Kidney (tissue), 14 donors: Measurements from ENCODE around the gene TAGLN. TPM values are rescaled to one million over a fixed set of nuclear protein-coding genes. Genes with fewer than 3 reads are reported as not detected.
"Not testable (repeated sequence)": the region's sequence is repeated elsewhere in the genome, so short reads cannot be mapped to it uniquely, and the experiment has no call there.

Source experiments
- DNase-seq, 5 donors: peaks; one replicate each; pipeline ENCODE4 v3.0.0-alpha.2; 2013 to 2020
- FAIRE-seq: peaks from 2 replicates; lab custom pipeline; 2012; peaks lifted over from hg19 to GRCh38; lab: Jason Lieb, UNC
- H3K27ac ChIP-seq, 2 donors: one replicate each; pipeline ENCODE4 v1.7.0; 2013; ENCODE audit warnings: low read depth in 2 of 2, low read length in 2 of 2, inconsistent platforms in 1 of 2
- H3K27me3 ChIP-seq: one replicate; pipeline ENCODE4 v1.7.1; 2013; ENCODE audit warnings: low read length, inconsistent platforms; ENCODE audit not compliant: control insufficient read depth, insufficient read depth
- H3K36me3 ChIP-seq, 3 donors: one replicate each; pipeline versions ENCODE4 v1.7.0 to v1.7.1; 2013; ENCODE audit warnings: low read length in 3 of 3, control low read depth in 1 of 3, inconsistent platforms in 1 of 3; ENCODE audit not compliant: insufficient read depth in 3 of 3, control insufficient read depth in 2 of 3
- H3K4me1 ChIP-seq, 3 donors: one replicate each; pipeline versions ENCODE4 v1.7.0 to v1.7.1; 2013; ENCODE audit warnings: low read length in 3 of 3, inconsistent platforms in 1 of 3, low read depth in 1 of 3; ENCODE audit not compliant: control insufficient read depth in 2 of 3, insufficient read depth in 2 of 3
- H3K4me3 ChIP-seq, 3 donors: one replicate each; pipeline versions ENCODE4 v1.7.0 to v1.8.1; 2013; ENCODE audit warnings: low read length in 3 of 3, control low read depth in 1 of 3, inconsistent platforms in 1 of 3
- H3K9ac ChIP-seq, 3 donors: one replicate each; pipeline versions ENCODE4 v1.7.0 to v1.7.1; 2013; ENCODE audit warnings: low read length in 3 of 3, control low read depth in 1 of 3, inconsistent platforms in 1 of 3
- H3K9me3 ChIP-seq, 3 donors: one replicate each; pipeline versions ENCODE4 v1.7.0 to v1.7.1; 2013; ENCODE audit warnings: low read length in 3 of 3, control low read depth in 1 of 3, inconsistent platforms in 1 of 3; ENCODE audit not compliant: control insufficient read depth in 2 of 3, insufficient read depth in 1 of 3
- CTCF ChIP-seq: IDR thresholded peaks from 3 replicates; pipeline ENCODE4 v1.5.1; 2012; ENCODE audit warnings: mild to moderate bottlenecking, moderate library complexity, borderline replicate concordance; ENCODE audit not compliant: insufficient read depth; ENCODE audit errors: extremely low read depth
- intact Hi-C: fragments of 100-400 bp; cut with DNase I; formaldehyde crosslinking; loops from one replicate; pipeline ENCODE4 v1.11.1; 2022
- polyA plus RNA-seq: library from polyadenylated mRNA; stranded (reverse); fragments of 350-450 nt; fragmentation: Illumina TruSeq; extraction: RNeasy Lipid Tissue Mini Kit (QIAGEN cat#74804); gene quantifications from one replicate; pipeline ENCODE4 v1.2.3, GENCODE V29; 2014; ENCODE audit warnings: low read depth, low replicate concordance; ENCODE audit not compliant: insufficient read depth
- total RNA-seq: library from RNA; stranded (reverse); fragmentation: NEBNext Ultra II Directional; extraction: Animal tissue kit (Norgen Biotek cat#: 25700); gene quantifications from one replicate; pipeline ENCODE4 v1.2.1, GENCODE V29; 2021
- donor health status: control.
- donor health status: control.
- donor health status: control.
- donor health status: control.
- donor health status: control.
- donor health status: DM: yes; HTN: yes; CAD: no.
- donor health status: Normal renal cell carcinoma (clear cell type).

Gene TAGLN
- total and polyA plus RNA-seq, 2 donors from 2014 or later: 776 to 846 TPM

- H3K4me1 ChIP-seq: peaks cover 0 to 19% (median 5%) of the 10 kb centered on the region in 3 donors
- H3K4me3 ChIP-seq: peak overlapping the region in 1 of 3 donors; percentile 17
- peak; percentile 74 for TF ChIP-seq CTCF
- H3K27ac ChIP-seq: no peak overlapping the region
- H3K9me3 ChIP-seq: no peaks in the 10 kb centered on the region
- peaks cover 0 to 13% (median 7%) of the 10 kb centered on the region in 3 donors for H3K36me3 ChIP-seq
- no peaks in the 10 kb centered on the region for H3K27me3 ChIP-seq
- H3K9ac ChIP-seq: no peak overlapping the region
- no peak for FAIRE-seq
- DNase-seq: peak; percentile 59 to 87 (median 78)
- intact Hi-C loops: no loop called here
These were observed 18.2 kb upstream of the TAGLN start for GRCh38 chr11:117180661-117181585.

GRCh38 chr11:117181586-117182550, 17.3 kb upstream of the TAGLN start:
- Histone ChIP-seq H3K27ac (no peak overlapping the region), H3K27me3 (no peaks in the 10 kb centered on the region), H3K4me1 (peaks cover 0 to 19% (median 5%) of the 10 kb centered on the region in 3 donors), H3K36me3 (peaks cover 0 to 13% (median 7%) of the 10 kb centered on the region in 3 donors), H3K9ac (no peak overlapping the region), H3K4me3 (no peak overlapping the region), H3K9me3 (no peaks in the 10 kb centered on the region)
- peak in 3 of 5 donors; percentile 5 to 82 (median 28) for DNase-seq
- TF ChIP-seq CTCF: no peak
- intact Hi-C loops: no loop called here
- FAIRE-seq: no peak

- no peak for FAIRE-seq
These were observed 16.6 kb upstream of the TAGLN start for GRCh38 chr11:117182551-117182935.

GRCh38 chr11:117183178-117183577, 16.0 kb upstream of the TAGLN start:
- DNase-seq, H3K4me3 ChIP-seq, H3K9me3 ChIP-seq, intact Hi-C loops, H3K9ac ChIP-seq, H3K27ac ChIP-seq, FAIRE-seq, H3K27me3 ChIP-seq: not testable (repeated sequence)
- Histone ChIP-seq H3K4me1 (peaks cover 0 to 17% (median 5%) of the 10 kb centered on the region in 3 donors), H3K36me3 (peaks cover 0 to 19% (median 11%) of the 10 kb centered on the region in 3 donors)

More at GRCh38 chr11:117182551-117182935, 16.6 kb upstream of the TAGLN start:
- no peak for TF ChIP-seq CTCF
- Histone ChIP-seq H3K9me3 (no peaks in the 10 kb centered on the region), H3K36me3 (peaks cover 0 to 15% (median 7%) of the 10 kb centered on the region in 3 donors), H3K27me3 (no peaks in the 10 kb centered on the region), H3K4me1 (peaks cover 0 to 19% (median 5%) of the 10 kb centered on the region in 3 donors), H3K9ac (no peak overlapping the region), H3K27ac (no peak overlapping the region), H3K4me3 (no peak overlapping the region)
- intact Hi-C loops: no loop called here
- peak in 2 of 5 donors; percentile 32 to 43 for DNase-seq
